ENCODE results near the gene LINGO4. TPM values are rescaled to one million over a fixed set of nuclear protein-coding genes. Genes with fewer than 3 reads are reported as not detected.

The LINGO4 gene
- total RNA-seq, 2 donors from 2014 or later, result 0.59 to 2.3 TPM

- TF ChIP-seq POLR2AphosphoS5 (IDR thresholded peaks at IDR 0.05), result peak; percentile 98
- no peak for TF ChIP-seq CTCF (IDR thresholded peaks at IDR 0.05)
- peak overlapping the region; percentile 89 to 90 for H3K27ac ChIP-seq
- H3K4me3 ChIP-seq, result peak overlapping the region in 1 of 2 donors; percentile 3
- 32% methylated on average over 10 of the region's 10 CpGs for WGBS
- H3K4me1 ChIP-seq (replicated peaks), result peaks cover 27% of the 10 kb centered on the region
- H3K36me3 ChIP-seq, result no peaks in the 10 kb centered on the region
- intact Hi-C loops (cut with DNase I), result no loop called here
- H3K27me3 ChIP-seq (replicated peaks; ENCODE audit: insufficient read depth), result no peaks in the 10 kb centered on the region
- DNase-seq (ENCODE audit: low spot score), result peak; percentile 98
- H3K9me3 ChIP-seq, result no peaks in the 10 kb centered on the region
These were observed 27.2 kb upstream of the LINGO4 start for GRCh38 chr1:151832318-151832980.

GRCh38 chr1:151831605-151832004, 26.4 kb upstream of the LINGO4 start, which contains the start of gene RORC:
RORC (minus strand) TSS chr1:151831802; CDS start chr1:151831764, 38 bp downstream.
- intact Hi-C loops (cut with DNase I), result no loop called here
- H3K4me1 ChIP-seq (replicated peaks), result peaks cover 23% of the 10 kb centered on the region
- H3K27me3 ChIP-seq (replicated peaks; ENCODE audit: insufficient read depth), result no peaks in the 10 kb centered on the region
- no peaks in the 10 kb centered on the region for H3K36me3 ChIP-seq
- H3K4me3 ChIP-seq, result peak within 1 kb of the TSS; percentile 41 to 47
- 41% methylated on average over 5 of the region's 5 CpGs for WGBS
- H3K9me3 ChIP-seq, result no peaks in the 10 kb centered on the region
- DNase-seq (ENCODE audit: low spot score), result peak; percentile 83
- H3K27ac ChIP-seq, result peak within 1 kb of the TSS; percentile 89 to 90
- TF ChIP-seq CTCF (IDR thresholded peaks at IDR 0.05) (no peak), POLR2A (IDR thresholded peaks at IDR 0.05) (peak; percentile 72), POLR2AphosphoS5 (IDR thresholded peaks at IDR 0.05) (peak; percentile 66)

- no peaks in the 10 kb centered on the region for H3K27me3 ChIP-seq (replicated peaks; ENCODE audit: insufficient read depth)
- intact Hi-C loops (cut with DNase I), result no loop called here
- TF ChIP-seq CTCF (IDR thresholded peaks at IDR 0.05), result no peak
- no peak for TF ChIP-seq POLR2AphosphoS5 (IDR thresholded peaks at IDR 0.05)
- TF ChIP-seq POLR2A (IDR thresholded peaks at IDR 0.05), result no peak
- WGBS, result 22% methylated on average over 4 of the region's 4 CpGs
- DNase-seq (ENCODE audit: low spot score), result no peak
- H3K9me3 ChIP-seq, result no peaks in the 10 kb centered on the region
- peak overlapping the region; percentile 41 to 47 for H3K4me3 ChIP-seq
- H3K36me3 ChIP-seq, result no peaks in the 10 kb centered on the region
- H3K27ac ChIP-seq, result peak overlapping the region; percentile 89 to 90
- peaks cover 21% of the 10 kb centered on the region for H3K4me1 ChIP-seq (replicated peaks)
These were observed 26.0 kb upstream of the LINGO4 start for GRCh38 chr1:151831256-151831591.

GRCh38 chr1:151830055-151830454, 24.8 kb upstream of the LINGO4 start:
- DNase-seq (ENCODE audit: low spot score), result no peak
- Histone ChIP-seq H3K27me3 (replicated peaks; ENCODE audit: insufficient read depth) (no peaks in the 10 kb centered on the region), H3K27ac (peak overlapping the region; percentile 89 to 90), H3K9me3 (no peaks in the 10 kb centered on the region), H3K4me3 (no peak overlapping the region), H3K4me1 (replicated peaks) (peaks cover 17% of the 10 kb centered on the region), H3K36me3 (no peaks in the 10 kb centered on the region)
- intact Hi-C loops (cut with DNase I), result no loop called here
- 48% methylated on average over 6 of the region's 6 CpGs for WGBS
- TF ChIP-seq POLR2AphosphoS5 (IDR thresholded peaks at IDR 0.05) (no peak), CTCF (IDR thresholded peaks at IDR 0.05) (no peak), POLR2A (IDR thresholded peaks at IDR 0.05) (no peak)
